Body of pancreas (tissue), 4 donors: Measurements from ENCODE around the gene STARD9. TPM values are rescaled to one million over a fixed set of nuclear protein-coding genes. Genes with fewer than 3 reads are reported as not detected.

Experiments used
- ATAC-seq: fragments of 150-250 bp; one replicate; pipeline ENCODE4 v1.9.1; 2016
- DNase-seq, 4 donors: peaks; one replicate each; pipeline ENCODE4 v3.0.0-alpha.2; 2019
- H3K27ac ChIP-seq, 4 donors: fragments of 200-600 bp; sonication (generic); 1 replicate in 3 of 4; 2 replicates in 1 of 4; pipeline versions ENCODE4 v1.5.1 to v1.6.1; 2016 to 2019; ENCODE audit warnings: mild to moderate bottlenecking in 1 of 4, mixed read lengths in 1 of 4, moderate library complexity in 1 of 4
- H3K27me3 ChIP-seq, 2 donors: fragments of 200-600 bp; sonication (generic); one replicate each; pipeline ENCODE4 v1.6.0; 2016; ENCODE audit warnings: mild to moderate bottlenecking in 1 of 2
- H3K36me3 ChIP-seq, 2 donors: fragments of 200-600 bp; sonication (generic); replicated peaks in 1 of 2; 2 replicates each; pipeline ENCODE4 v1.5.1; 2016; ENCODE audit warnings: low read depth in 2 of 2; ENCODE audit not compliant: insufficient read depth in 1 of 2
- H3K4me1 ChIP-seq: fragments of 200-600 bp; sonication (generic); one replicate; pipeline ENCODE4 v1.6.0; 2016
- H3K4me3 ChIP-seq, 2 donors: fragments of 200-600 bp; sonication (generic); 1 replicate in 1 of 2; 2 replicates in 1 of 2; pipeline ENCODE4 v1.5.1; 2016 to 2019
- H3K9me3 ChIP-seq, 3 donors: fragments of 200-600 bp; sonication (generic); 1 replicate in 2 of 3; 2 replicates in 1 of 3; pipeline ENCODE4 v1.5.1; 2016
- CTCF ChIP-seq, 7 experiments: fragments of 450-650 bp in 4 of 7; fragments of 200-600 bp in 3 of 7; sonication (generic) in 3 of 7; IDR thresholded peaks; one replicate each; pipeline ENCODE4 v1.5.1; 2016 to 2019; ENCODE audit warnings: antibody characterized with exemption in 7 of 7
- POLR2A ChIP-seq, 3 donors: fragments of 450-650 bp; IDR thresholded peaks; one replicate each; pipeline ENCODE4 v1.6.1; 2016; ENCODE audit warnings: antibody characterized with exemption in 3 of 3, mild to moderate bottlenecking in 2 of 3
- WGBS, 2 donors: methylation state at CpG; one replicate each; pipeline ENCODE4 v1.1.5; 2017; 5-methylcytosine and 5-hydroxymethylcytosine counted together
- intact Hi-C: fragments of 100-400 bp; cut with DNase I; formaldehyde crosslinking; loops from one replicate; pipeline ENCODE4 v1.15.1; 2023
- total RNA-seq, 2 donors: library from RNA; depleted of rRNA; stranded (reverse); fragments of >200 nt; gene quantifications; one replicate each; pipeline ENCODE4 v1.1.0, GENCODE V29; 2016

The STARD9 gene
- total RNA-seq, 2 donors from 2014 or later, result 1.3 to 4.7 TPM

DNA sequence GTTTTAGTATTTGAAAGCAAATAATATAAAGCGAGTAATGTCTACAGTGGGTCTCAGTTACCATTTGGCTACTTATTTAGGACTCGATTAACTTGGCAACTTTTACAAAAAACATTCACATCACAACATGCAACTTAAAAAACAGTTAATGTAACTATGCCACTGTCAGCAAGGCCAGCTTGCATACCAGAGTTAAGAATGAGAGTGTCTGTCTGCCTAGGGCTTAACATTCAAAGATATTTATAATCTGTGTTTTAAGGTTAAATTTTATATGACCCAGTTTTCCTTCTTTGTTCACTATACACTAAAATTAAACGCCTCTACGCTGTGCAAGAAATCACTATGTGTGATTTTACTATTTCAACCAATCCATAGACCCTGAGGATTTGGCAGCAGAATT lies 166.7 kb downstream of the STARD9 start:
- DNase-seq (no peak), ATAC-seq (no peak)
- H3K4me1 ChIP-seq, result peaks cover 8% of the 10 kb centered on the region
- H3K9me3 ChIP-seq, result no peaks in the 10 kb centered on the region
- no peaks in the 10 kb centered on the region for H3K27me3 ChIP-seq
- WGBS, 2 donors, result 90 to 91% methylated on average over 4 of the region's 4 CpGs
- H3K36me3 ChIP-seq, result no peaks in the 10 kb centered on the region
- TF ChIP-seq CTCF (IDR thresholded peaks at IDR 0.05) (no peak), POLR2A (IDR thresholded peaks at IDR 0.05) (no peak)
- H3K4me3 ChIP-seq, result no peak overlapping the region
- H3K27ac ChIP-seq, result no peak overlapping the region
- intact Hi-C loops, result no loop called here

- no peak overlapping the region for H3K27ac ChIP-seq
- H3K9me3 ChIP-seq, result no peaks in the 10 kb centered on the region
- H3K36me3 ChIP-seq, result no peaks in the 10 kb centered on the region
- no peak for TF ChIP-seq CTCF (IDR thresholded peaks at IDR 0.05)
- TF ChIP-seq POLR2A (IDR thresholded peaks at IDR 0.05), result no peak
- ATAC-seq (no peak), DNase-seq (no peak)
- H3K4me1 ChIP-seq, result no peaks in the 10 kb centered on the region
- H3K4me3 ChIP-seq, result no peak overlapping the region
- H3K27me3 ChIP-seq, result no peaks in the 10 kb centered on the region
- intact Hi-C loops, result no loop called here
- 86 to 89% methylated on average over 1 of the region's 1 CpG for WGBS, 2 donors
Observed at GRCh38 chr15:42744195-42744594, 168.8 kb downstream of the STARD9 start.

DNA sequence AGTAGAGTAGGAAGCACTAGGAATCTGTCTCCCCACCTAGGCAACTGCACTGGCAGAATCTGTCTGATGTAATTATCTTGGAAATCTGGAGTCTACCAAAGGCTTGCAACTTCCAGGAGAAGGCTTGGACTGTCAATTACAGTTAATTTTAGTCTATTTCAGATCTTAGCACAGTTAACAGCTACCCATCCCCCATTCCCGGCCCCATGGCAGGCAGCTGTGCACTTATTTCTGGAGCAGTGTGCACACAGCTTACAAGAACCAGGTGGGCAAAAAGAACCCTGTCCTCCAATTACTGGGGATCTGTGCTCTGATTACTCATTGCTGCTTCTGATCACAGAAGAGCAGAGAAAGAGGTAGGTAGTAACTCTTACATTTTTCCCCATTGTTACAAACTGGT lies 173.9 kb downstream of the STARD9 start:
- Histone ChIP-seq H3K9me3 (no peaks in the 10 kb centered on the region), H3K4me1 (no peaks in the 10 kb centered on the region), H3K4me3 (no peak overlapping the region), H3K27ac (no peak overlapping the region), H3K27me3 (no peaks in the 10 kb centered on the region), H3K36me3 (no peaks in the 10 kb centered on the region)
- WGBS, 2 donors, result 100% methylated on average over 1 of the region's 1 CpG
- intact Hi-C loops, result no loop called here
- TF ChIP-seq POLR2A (IDR thresholded peaks at IDR 0.05), result no peak
- TF ChIP-seq CTCF (IDR thresholded peaks at IDR 0.05), result no peak
- DNase-seq (no peak), ATAC-seq (no peak)

DNA sequence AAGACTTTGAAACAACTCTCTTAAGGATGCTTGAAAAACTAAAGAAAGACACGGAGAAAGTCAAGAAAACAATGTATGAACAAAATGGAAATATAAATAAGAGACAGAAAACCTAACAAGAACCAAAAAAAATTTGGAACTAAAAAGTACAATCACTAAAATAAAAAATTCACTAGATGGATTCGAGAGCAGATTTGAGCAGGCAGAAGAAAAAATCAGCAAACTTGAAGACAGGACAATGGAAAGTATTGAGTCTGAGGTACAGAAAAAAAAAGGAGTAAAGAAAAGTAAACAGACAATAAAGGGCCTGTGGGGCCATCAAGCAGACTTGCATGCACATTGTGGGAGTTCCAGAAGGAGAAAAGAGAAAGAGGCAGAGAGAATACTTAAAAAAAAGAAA lies 174.9 kb downstream of the STARD9 start:
- H3K9me3 ChIP-seq, result no peaks in the 10 kb centered on the region
- no peak overlapping the region for H3K4me3 ChIP-seq
- TF ChIP-seq POLR2A (IDR thresholded peaks at IDR 0.05) (no peak), CTCF (IDR thresholded peaks at IDR 0.05) (no peak)
- no peaks in the 10 kb centered on the region for H3K36me3 ChIP-seq
- no peak for ATAC-seq
- WGBS, 2 donors, result 95% methylated on average over 2 of the region's 2 CpGs
- no peak overlapping the region for H3K27ac ChIP-seq
- no peak for DNase-seq
- H3K4me1 ChIP-seq, result no peaks in the 10 kb centered on the region
- intact Hi-C loops, result no loop called here
- no peaks in the 10 kb centered on the region for H3K27me3 ChIP-seq

DNA sequence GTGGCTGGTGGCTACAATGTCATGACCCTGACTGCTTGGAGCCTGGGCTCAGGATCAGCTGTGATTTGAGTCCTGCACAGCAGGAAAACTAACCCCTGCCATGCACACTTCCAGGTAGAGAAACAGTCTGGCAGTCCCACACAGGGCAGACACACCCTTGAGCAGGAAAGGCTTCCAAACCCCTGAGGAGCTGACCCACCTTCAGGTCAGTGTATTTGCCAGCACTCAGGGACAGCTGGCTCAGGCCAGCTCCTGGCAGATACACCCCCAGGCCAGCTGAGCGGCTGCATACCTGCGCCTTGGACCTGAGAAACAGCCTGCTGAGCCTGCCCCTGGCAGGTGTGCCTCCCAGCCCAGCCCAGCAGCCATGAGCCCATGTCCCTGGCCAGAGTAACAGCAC lies 183.7 kb downstream of the STARD9 start:
- no peak overlapping the region for H3K4me3 ChIP-seq

More for the DNA sequence above, 183.7 kb downstream of the STARD9 start:
- no peaks in the 10 kb centered on the region for H3K4me1 ChIP-seq
- H3K9me3 ChIP-seq, result peaks cover 0 to 8% (median 0%) of the 10 kb centered on the region in 3 donors
- DNase-seq (no peak), ATAC-seq (no peak)
- 100% methylated on average over 2 of the region's 2 CpGs; no CpG with 5 or more reads in 1 of the 2 donors for WGBS, 2 donors
- H3K27ac ChIP-seq, result no peak overlapping the region
- H3K27me3 ChIP-seq, result no peaks in the 10 kb centered on the region
- H3K36me3 ChIP-seq, result no peaks in the 10 kb centered on the region
- intact Hi-C loops, result no loop called here
- TF ChIP-seq POLR2A (IDR thresholded peaks at IDR 0.05), result no peak
- TF ChIP-seq CTCF (IDR thresholded peaks at IDR 0.05), result no peak
